Stimulated activated CD4-positive, alpha-beta T cell treated with anti-CD3 and anti-CD28 coated beads, TNF-alpha, amount 100 ng/mL, for 4 hours (primary cell): ENCODE measurements around the gene TEPSIN.

Source experiments
- DNase-seq, 3 experiments: peaks; one replicate each; pipeline ENCODE4 v3.0.0-alpha.2; 2020; ENCODE audit warnings: low read depth in 3 of 3

TEPSIN gene

DNA sequence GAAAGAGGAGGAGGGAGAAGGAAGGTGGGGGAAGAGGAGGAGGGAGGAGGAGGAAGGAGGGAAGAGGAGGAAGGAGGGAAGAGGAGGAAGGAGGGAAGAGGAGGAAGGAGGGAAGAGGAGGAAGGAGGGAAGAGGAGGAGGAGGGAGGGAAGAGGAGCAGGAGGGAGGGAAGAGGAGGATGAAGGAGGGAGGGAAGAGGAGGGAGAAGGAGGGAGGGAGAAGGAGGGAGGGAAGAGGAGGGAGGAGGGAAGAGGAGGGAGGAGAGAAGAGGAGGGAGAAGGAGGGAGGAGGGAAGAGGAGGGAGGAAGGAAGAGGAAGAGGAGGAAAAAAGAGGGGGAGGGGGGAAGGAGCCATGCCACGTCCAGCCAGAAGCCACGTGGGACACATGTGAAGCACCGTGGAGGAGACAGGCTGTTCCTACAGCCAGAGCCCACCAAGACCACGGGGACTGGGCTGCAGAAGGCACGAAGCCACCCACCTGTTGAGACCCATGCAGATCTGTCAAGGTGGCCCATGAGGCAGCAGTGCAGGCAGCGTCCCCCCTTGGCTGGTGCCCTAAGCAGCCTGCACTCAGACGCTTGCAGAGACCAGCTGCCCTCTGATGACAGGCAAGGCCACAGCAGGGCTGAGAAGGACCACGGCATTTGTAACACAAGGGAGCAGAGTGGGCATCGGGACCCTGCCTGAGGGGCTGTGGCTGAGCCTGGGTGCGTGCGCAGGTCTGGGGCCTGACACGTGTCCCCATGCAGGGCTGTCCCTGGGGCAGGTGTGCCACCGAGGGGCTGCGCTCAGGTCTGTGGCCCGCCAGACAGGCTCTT lies 10.6 kb upstream of the TEPSIN start:
- no peak for DNase-seq

DNA sequence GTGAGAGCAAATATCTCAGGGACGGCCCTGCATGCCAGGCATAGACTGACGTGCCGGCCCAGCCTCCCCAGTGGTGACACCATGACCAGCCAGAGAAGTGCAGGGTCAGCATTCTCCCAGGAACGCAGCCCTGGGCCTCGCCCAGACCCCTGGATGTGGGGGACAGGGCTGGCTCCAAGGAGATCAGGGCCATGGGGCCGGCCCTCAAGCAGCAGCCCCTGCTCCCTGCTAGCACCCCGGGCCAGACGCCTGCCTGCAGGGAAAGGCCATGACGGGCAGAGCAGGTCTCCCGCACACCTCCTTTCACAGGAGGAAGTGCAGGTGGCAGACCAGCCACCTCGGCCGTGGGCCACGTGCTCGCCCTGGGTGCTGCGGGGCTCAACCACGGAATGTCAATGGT lies 9.8 kb upstream of the TEPSIN start:
- no peak for DNase-seq

DNA sequence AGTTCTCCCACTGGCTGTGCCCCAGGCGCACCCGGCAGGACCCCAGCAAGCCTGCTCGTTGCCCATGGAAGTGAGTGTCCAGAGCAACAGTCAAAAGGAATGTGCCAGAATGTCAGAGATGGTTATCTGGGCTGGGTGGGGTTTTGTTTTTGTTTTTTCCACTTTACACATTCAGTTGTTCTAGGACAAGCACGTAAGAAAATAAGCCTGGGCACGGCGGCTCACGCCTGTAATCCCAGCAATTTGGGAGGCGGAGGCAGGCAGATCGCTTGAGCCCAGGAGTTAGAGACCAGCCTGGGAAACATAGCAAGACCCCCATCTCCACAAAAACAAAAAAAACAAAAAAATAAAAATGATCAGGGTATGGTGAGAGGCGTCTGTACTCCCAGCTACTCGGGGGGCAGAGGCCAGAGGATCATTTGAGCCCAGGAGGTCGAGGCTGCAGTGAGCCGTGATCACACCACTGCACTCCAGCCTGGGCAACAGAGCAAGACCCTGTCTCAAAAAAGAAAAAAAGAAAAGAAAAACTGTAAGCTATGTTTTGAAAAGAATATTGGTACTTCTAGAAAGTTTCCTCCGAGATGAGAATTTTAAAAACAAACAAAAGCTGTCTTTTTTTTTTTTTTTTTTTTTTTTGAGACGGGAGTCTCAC lies 8.6 kb upstream of the TEPSIN start:
- DNase-seq = no peak

DNA sequence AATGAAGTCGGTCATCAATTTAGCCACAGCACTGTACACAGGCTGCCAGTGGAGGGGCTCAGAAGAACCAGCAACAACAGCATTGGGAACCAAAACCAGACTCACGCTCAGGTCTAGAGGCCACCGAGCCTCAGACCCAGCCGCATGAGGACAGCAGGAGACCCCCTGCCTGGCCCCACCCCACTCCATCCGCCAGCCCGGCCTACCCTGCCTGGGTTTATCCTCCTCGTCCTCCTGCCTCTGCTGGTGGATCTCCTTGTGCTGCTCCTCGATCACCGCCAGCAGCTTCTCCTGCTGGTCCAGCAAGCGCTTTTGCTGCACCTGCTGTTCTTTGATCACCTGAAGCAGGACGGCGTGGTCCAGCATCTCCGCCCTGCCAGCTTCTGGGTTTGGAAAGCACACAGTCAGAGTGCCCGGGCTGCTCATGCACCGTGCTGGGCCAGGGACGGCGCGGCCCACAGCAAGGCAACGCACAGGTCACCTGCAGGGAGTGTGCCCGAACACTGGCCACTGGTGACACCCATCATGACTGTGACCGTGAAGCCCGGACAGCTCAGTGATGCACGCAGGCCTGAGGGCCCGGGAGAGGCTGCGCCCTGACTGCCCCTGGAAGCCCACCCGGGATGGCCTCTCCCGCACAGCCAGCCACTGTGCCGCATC lies 8.0 kb upstream of the TEPSIN start:
- DNase-seq = no peak

DNA sequence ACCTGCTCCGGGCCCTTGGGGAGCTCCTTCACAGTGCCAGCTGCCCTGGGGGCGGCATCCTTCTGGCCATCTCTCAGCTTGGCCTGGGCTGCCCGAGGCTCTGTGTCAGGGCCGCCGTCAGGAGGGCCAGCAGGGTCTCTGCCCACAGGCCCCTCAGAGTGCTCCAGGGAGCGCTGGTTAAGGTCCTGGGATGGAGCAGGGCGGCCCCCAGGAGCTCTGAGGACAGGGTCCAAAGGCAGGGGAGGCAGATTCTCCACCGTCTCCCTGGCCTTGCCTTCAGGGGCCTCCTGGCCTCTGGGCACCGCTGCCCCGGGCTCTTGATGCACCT lies 7.5 kb upstream of the TEPSIN start:
- no peak for DNase-seq

- no peak for DNase-seq
Observed at GRCh38 chr17:81245665-81246342, 6.9 kb upstream of the TEPSIN start.

- DNase-seq = no peak
Observed at GRCh38 chr17:81245024-81245664, 6.3 kb upstream of the TEPSIN start.

DNA sequence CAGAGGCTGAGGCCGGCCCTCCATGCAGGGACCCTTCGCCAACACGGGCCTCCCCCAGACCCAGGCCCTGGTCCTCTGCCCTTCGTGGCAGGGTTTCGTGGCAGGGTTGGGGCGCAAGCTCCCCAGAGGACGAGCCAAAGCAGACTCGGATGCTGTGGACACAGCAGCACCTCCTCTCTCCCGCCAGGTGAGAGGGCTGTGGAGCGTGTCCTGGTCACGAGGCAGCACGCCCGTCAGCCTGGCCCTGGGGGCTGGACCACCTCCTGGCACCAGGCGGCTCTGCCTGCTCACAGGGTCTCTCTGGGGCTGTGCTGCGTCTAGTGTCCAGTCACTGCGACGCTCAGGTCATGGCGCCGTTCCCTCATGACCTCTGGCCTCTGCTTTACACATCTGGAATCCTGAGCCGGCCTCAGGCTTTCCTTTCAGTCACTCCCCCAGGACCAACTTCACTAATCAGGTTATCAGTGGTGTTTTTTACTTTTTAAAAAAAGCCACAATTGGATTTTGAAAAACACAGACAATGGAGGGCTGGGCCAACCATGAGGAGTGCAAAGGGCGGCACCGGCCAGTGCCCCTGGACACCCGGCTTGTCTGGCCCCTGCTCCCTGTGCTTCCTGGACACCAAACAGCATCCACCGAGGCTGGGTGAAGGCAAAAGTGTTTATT lies 5.6 kb upstream of the TEPSIN start:
- no peak for DNase-seq

DNA sequence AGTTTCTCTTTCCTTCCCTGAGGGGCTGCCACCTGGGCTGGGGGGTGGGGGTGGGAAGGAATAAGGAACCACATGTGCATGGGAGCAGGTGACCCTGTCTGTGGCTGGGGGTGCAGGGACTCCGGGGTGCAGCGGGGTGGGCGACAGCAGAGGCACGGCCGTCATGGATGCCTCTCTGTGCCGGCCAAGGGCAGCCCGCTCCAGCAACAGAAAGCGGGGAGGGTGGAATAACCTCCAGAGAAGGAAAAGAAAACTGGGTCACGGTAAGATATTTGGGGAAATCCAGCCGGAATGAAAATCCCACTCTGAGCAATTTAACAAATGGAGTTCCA lies 4.4 kb upstream of the TEPSIN start:
- no peak for DNase-seq

GRCh38 chr17:81242421-81243332 lies 3.8 kb upstream of the TEPSIN start:
- DNase-seq = no peak

GRCh38 chr17:81241648-81242420 lies 3.0 kb upstream of the TEPSIN start:
- peak; percentile 36 to 47 (median 41) for DNase-seq

GRCh38 chr17:81241203-81241602 lies 2.3 kb upstream of the TEPSIN start:
- DNase-seq = no peak

DNA sequence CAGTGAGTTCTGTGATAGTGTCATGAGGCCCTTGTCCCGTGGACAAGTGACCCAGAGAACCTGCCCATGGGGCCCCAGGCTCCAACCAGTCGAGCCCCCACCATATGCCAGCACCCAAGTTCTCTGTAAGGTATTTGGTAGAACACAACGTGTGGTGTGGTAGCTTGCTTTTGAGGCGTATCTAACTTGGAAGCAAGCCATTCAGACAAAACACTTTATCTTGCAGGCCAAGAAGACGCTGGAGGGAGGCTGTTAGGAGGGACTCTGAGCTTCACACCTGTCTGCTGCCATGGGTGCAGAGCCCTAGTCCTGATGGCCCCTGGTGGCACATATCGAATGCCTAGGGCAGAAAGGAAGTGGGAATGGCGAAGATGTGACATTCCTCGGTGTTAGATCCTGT lies 1.9 kb upstream of the TEPSIN start:
- DNase-seq = no peak

DNA sequence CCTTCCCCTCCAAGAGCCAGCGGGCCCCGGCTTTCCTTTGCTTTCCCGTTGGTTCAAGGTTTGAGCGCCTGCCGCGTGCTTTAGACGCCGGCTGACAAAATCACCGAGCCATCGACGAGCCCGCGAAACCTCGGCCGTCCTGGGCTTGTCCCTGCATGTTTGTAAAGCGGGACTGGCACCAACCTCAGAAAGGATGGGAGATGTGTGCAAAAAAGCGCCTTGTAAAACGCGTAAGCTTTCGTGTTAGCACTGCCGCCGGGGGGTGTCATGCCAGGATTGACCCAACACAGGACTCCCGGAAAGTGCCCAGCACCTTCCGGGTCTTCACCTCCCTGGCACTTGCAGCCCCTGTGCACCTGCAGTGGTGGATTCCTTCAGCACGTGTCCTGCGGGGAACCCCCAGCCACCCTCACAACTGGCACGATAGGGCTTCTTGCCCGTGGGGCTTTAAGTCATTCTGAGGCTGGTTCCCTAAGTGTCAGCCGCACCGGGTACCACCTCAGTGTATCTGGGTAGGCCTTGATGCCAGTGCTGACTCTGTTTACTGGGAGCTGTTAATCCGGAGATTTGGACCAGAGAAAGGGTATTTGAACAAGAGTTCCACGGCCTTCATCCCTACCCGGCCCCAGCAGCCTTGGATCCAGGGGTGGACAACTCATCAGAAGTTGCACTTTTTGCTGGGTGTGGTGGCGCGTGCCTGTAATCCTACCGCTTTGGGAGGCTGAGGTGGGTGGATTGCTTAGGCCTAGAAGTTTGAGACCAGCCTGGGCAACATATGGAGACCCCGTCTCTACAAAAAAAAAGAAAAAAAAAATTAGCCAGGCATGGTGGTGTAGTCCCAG lies 1.1 kb upstream of the TEPSIN start:
- DNase-seq = peak; percentile 16 to 43 (median 22)

- DNase-seq = no peak
Observed at GRCh38 chr17:81238490-81238814, 403 bp downstream of the TEPSIN start.

DNA sequence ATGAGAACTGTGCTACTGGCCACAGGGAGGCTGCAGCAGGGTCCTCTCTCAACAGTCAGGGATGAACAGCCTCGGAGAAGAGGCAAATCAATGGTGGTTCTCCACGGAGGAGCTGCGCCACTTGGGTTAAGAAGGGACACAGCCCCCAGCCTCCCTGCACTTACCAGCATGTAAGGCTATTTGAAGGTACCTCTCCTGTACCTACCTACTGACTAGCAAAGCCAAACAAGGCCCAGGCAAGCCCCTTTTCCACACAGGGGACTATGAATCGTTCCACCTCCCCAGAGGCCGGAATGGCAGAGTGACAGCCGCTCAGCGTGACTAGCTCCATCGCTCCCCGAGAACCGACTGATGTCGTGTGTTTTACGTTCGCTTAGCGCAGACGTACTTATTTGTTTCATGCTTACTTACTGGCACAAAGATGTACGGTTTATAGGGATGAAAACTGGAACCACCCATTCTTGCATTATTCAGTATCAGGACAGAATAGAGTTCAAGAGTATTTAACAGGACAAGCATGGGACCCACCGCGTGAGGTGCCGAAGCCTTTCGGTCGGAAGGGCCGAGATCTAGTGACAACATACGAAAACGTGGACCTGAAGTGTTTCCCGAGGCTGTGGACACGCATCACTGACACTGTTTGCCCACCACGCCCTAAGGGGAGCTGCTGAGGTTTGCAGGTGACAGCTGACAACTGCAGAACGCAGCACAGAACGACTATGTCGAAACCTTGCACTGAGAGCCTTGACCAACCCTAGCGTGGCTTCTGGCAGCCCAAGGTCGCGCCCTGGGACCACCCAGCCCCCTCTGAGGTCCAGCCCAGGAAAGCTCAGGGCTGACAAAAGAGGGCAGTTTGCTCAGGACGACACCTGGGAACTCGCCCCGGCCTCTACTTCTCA lies 1.0 kb downstream of the TEPSIN start:
- no peak for DNase-seq

DNA sequence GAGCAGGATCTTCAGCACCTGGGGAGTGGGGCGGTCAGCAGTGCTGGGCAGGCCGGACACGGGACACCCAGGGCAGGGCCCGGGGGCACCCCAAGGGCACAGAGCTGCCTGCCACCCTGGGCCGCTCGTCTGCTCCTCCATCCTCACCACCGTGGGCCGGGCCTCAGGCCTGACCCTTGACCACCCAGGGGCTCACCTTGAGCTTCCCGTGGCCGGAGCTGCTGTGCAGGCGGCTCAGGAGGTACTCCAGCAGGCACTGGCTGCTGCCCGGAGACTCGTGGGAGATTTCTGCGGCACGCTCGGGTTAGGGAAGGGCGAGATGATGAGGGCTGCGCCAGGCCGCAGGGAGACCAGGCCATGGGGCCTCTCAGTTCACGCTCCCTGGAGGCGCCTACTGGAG lies 2.1 kb downstream of the TEPSIN start:
- DNase-seq = no peak
